WTC11 (cell line): ENCODE data around the gene JSRP1. TPM values are rescaled to one million over a fixed set of nuclear protein-coding genes. Genes with fewer than 3 reads are reported as not detected.

ENCODE experiments used
- ATAC-seq: fragments of 200-7000 bp; cut with Tn5 transposase; 2 replicates; pipeline ENCODE4 v1.10.0; 2021; ENCODE audit warnings: mild to moderate bottlenecking, moderate library complexity
- CTCF ChIA-PET: fragments of 300-600 bp; sonication (Branson Sonifier 250); formaldehyde crosslinking; loops from one replicate; lab custom pipeline; 2021; ENCODE audit warnings: antibody characterized with exemption; lab: Charles Lee
- POLR2A ChIA-PET: fragments of 350-600 bp; sonication (Branson Sonifier 250); formaldehyde crosslinking; loops from one replicate; lab custom pipeline; 2021; ENCODE audit warnings: antibody characterized with exemption; lab: Charles Lee
- DNase-seq: peaks from one replicate; pipeline ENCODE4 v3.0.0; 2021; ENCODE audit warnings: low spot score
- H3K27ac Mint-ChIP-seq: 2 replicates; pipeline ENCODE4 v1.8.0; 2021; ENCODE audit warnings: mixed read lengths
- H3K27me3 Mint-ChIP-seq: 2 replicates; pipeline ENCODE4 v1.8.0; 2021; ENCODE audit warnings: low read depth, mild to moderate bottlenecking, moderate library complexity, mixed read lengths
- H3K36me3 Mint-ChIP-seq: 2 replicates; pipeline ENCODE4 v1.8.0; 2021; ENCODE audit warnings: mixed read lengths
- H3K4me1 Mint-ChIP-seq: 2 replicates; pipeline ENCODE4 v1.8.0; 2022; ENCODE audit warnings: mixed read lengths
- H3K4me3 Mint-ChIP-seq: 2 replicates; pipeline ENCODE4 v1.8.0; 2021; ENCODE audit warnings: mild to moderate bottlenecking, moderate library complexity, mixed read lengths
- H3K9me3 Mint-ChIP-seq: 2 replicates; pipeline ENCODE4 v1.8.0; 2021; ENCODE audit warnings: mixed read lengths
- CREM ChIP-seq: sonication (generic); formaldehyde crosslinking; IDR thresholded peaks from 2 replicates; pipeline ENCODE4 v1.8.1; 2022; ENCODE audit warnings: mild to moderate bottlenecking, missing genetic modification reagents, moderate library complexity
- ELF4 ChIP-seq: sonication (generic); formaldehyde crosslinking; IDR thresholded peaks from 2 replicates; pipeline ENCODE4 v1.8.1; 2022; ENCODE audit warnings: low read depth, mild to moderate bottlenecking, moderate library complexity, missing genetic modification reagents
- ETV6 ChIP-seq: sonication (generic); formaldehyde crosslinking; IDR thresholded peaks from 2 replicates; pipeline ENCODE4 v1.8.1; 2022; ENCODE audit warnings: mild to moderate bottlenecking, missing genetic modification reagents
- GTF2I ChIP-seq: fragments of 250-450 bp; sonication (Bioruptor Pico); conservative IDR thresholded peaks from 2 replicates; pipeline ENCODE4 v1.4.0; 2021; ENCODE audit warnings: mild to moderate bottlenecking
- HMGA2 ChIP-seq: fragments of 250-450 bp; sonication (Bioruptor Pico); IDR thresholded peaks from 2 replicates; pipeline ENCODE4 v1.4.0; 2021; ENCODE audit warnings: mild to moderate bottlenecking, moderate library complexity
- IRF2 ChIP-seq: sonication (generic); formaldehyde crosslinking; IDR thresholded peaks from 2 replicates; pipeline ENCODE4 v1.8.0; 2022; ENCODE audit warnings: low read depth, missing genetic modification reagents, borderline replicate concordance
- MLX ChIP-seq: sonication (generic); formaldehyde crosslinking; IDR thresholded peaks from 2 replicates; pipeline ENCODE4 v1.8.1; 2023; ENCODE audit warnings: mild to moderate bottlenecking, missing genetic modification reagents, moderate library complexity
- MXD4 ChIP-seq: fragments of 250-450 bp; sonication (Bioruptor Pico); IDR thresholded peaks from 2 replicates; pipeline ENCODE4 v1.8.0; 2021; ENCODE audit warnings: mild to moderate bottlenecking, moderate library complexity, borderline replicate concordance
- TEAD1 ChIP-seq: sonication (generic); formaldehyde crosslinking; IDR thresholded peaks from 2 replicates; pipeline ENCODE4 v1.8.0; 2022; ENCODE audit warnings: mild to moderate bottlenecking, missing genetic modification reagents
- TP53 ChIP-seq: sonication (generic); formaldehyde crosslinking; IDR thresholded peaks from 2 replicates; pipeline ENCODE4 v1.8.1; 2023; ENCODE audit warnings: mild to moderate bottlenecking, missing genetic modification reagents
- USF2 ChIP-seq: sonication (generic); formaldehyde crosslinking; IDR thresholded peaks from 2 replicates; pipeline ENCODE4 v1.8.1; 2023; ENCODE audit warnings: mild to moderate bottlenecking, missing genetic modification reagents, moderate library complexity
- ZNF396 ChIP-seq: fragments of 250-450 bp; sonication (Bioruptor Pico); IDR thresholded peaks from 2 replicates; pipeline ENCODE4 v1.8.0; 2021; ENCODE audit warnings: mild to moderate bottlenecking, moderate library complexity, borderline replicate concordance
- ZNF425 ChIP-seq: fragments of 250-450 bp; sonication (Bioruptor Pico); conservative IDR thresholded peaks from 2 replicates; pipeline ENCODE4 v1.9.0; 2021; ENCODE audit warnings: mild to moderate bottlenecking
- total RNA-seq: library from RNA; stranded (reverse); gene quantifications from 3 replicates; pipeline ENCODE4 v1.2.3, GENCODE V29; 2021
- TF ChIP-seq, protein P1 (sequence below): fragments of 250-450 bp; sonication (Bioruptor Pico); IDR thresholded peaks from 2 replicates; pipeline ENCODE4 v1.9.0; 2021; ENCODE audit warnings: mild to moderate bottlenecking
- TF ChIP-seq, protein P2 (sequence below): sonication (generic); formaldehyde crosslinking; conservative IDR thresholded peaks from 2 replicates; pipeline ENCODE4 v1.8.1; 2023; ENCODE audit warnings: mild to moderate bottlenecking, low read depth, missing genetic modification reagents, moderate library complexity
- TF ChIP-seq, protein P3 (sequence below): fragments of 250-450 bp; sonication (Bioruptor Pico); IDR thresholded peaks from 2 replicates; pipeline ENCODE4 v2.1.2; 2022; ENCODE audit warnings: mild to moderate bottlenecking, moderate library complexity

JSRP1 gene
- total RNA-seq, 1 experiment from 2014 or later: 0.33 TPM

DNA sequence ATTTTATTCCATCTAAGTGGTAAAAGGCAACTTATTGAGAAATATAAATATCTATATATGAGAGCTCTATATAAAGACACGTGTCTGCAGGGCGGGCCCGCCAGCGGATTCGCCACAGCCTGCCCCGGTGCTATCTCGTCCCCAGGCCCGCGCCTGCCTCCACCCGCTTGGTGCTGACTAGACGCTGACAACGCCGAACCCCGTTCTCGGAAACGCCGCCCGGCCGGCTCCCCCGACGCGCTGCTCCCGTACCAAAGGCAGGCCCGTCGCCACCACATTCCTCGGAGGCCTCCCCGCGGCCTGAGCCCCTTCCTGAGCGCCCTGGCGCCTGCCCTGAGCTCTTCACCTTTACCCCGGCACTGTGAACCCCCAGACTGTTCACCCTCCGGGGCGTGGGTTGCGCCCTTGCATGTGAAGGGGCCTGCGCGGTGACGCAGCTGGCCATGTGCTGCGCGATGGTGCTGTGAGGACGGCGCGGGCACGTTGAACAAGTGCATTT is 26.1 kb downstream of the JSRP1 start:
- ATAC-seq: no peak
- TF ChIP-seq IRF2 (no peak), ZNF425 (no peak), USF2 (CRISPR knock-in tag) (no peak), ELF4 (CRISPR knock-in tag) (no peak), ETV6 (no peak), ZNF396 (CRISPR knock-in tag) (no peak)
- TF ChIP-seq, protein P1, sequence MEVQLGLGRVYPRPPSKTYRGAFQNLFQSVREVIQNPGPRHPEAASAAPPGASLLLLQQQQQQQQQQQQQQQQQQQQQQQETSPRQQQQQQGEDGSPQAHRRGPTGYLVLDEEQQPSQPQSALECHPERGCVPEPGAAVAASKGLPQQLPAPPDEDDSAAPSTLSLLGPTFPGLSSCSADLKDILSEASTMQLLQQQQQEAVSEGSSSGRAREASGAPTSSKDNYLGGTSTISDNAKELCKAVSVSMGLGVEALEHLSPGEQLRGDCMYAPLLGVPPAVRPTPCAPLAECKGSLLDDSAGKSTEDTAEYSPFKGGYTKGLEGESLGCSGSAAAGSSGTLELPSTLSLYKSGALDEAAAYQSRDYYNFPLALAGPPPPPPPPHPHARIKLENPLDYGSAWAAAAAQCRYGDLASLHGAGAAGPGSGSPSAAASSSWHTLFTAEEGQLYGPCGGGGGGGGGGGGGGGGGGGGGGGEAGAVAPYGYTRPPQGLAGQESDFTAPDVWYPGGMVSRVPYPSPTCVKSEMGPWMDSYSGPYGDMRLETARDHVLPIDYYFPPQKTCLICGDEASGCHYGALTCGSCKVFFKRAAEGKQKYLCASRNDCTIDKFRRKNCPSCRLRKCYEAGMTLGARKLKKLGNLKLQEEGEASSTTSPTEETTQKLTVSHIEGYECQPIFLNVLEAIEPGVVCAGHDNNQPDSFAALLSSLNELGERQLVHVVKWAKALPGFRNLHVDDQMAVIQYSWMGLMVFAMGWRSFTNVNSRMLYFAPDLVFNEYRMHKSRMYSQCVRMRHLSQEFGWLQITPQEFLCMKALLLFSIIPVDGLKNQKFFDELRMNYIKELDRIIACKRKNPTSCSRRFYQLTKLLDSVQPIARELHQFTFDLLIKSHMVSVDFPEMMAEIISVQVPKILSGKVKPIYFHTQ (CRISPR knock-in tag): no peak
- no peak overlapping the region for H3K4me3 Mint-ChIP-seq
- H3K4me1 Mint-ChIP-seq: peaks cover 2% of the 10 kb centered on the region; the same call in 1 of the 2 replicates
- CTCF ChIA-PET: interaction anchor here (2.6 to 2.8 kb wide), 2 partner anchors 31 to 74 kb away, joined by 7 to 18 read pairs; no protein-coding TSS in a partner anchor
- POLR2A ChIA-PET: interaction anchor here (0.6 to 1.1 kb wide), 2 partner anchors 82 to 94 kb away, joined by 3 read pairs; no protein-coding TSS in a partner anchor
- H3K27me3 Mint-ChIP-seq: no peaks in the 10 kb centered on the region
- H3K9me3 Mint-ChIP-seq: no peaks in the 10 kb centered on the region
- peak overlapping the region; percentile 47 for H3K27ac Mint-ChIP-seq
- DNase-seq: no peak
- peaks cover 16% of the 10 kb centered on the region for H3K36me3 Mint-ChIP-seq

DNA sequence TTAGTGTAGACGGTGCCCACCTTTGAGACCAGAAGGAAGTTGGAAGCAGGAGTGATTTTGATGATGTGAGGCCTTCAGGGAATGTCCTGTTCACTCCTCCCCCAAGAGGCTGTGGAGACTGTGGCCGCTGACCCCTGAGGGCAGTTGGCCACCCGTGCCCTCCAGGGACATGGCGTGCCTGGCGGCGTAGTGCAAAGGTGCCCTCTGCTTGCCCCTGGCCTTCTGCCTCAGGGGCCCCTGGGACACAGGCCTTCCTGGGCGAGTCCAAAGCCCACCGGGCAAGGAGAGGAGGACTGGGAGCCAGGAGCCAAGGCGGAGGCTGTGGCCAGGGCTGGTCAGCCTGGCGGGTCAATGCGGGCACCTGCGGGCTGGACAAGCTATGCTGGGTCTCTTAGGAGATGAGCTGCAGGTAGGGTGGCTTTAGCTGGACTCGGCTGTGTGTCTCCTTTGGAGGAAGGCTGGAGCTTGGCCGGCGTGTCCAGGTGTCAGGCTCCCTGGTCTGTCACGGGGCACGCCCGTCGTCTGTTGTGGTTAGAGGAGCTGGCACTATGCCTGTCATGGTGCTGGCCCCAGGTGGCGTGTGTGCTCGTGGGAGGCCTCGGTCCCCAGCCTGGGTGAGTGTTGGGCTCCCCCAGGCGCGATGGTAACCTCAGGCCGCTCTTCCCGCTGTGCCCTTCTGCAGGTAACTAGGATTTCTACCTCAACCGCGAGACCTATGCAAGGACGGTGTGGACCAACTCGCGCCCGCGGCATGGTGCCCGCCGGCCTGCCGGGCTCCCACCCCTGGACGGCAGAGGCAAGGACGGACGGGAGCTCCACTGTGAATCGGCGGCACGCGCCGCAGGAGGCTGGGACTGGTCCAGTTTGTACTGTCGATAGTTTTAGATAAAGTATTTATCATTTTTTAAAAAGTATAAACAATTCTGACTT is 26.8 kb downstream of the JSRP1 start:
- ChIA-PET CTCF (interaction anchor here (2.6 to 2.8 kb wide), 2 partner anchors 30 to 73 kb away, joined by 7 to 18 read pairs; no protein-coding TSS in a partner anchor), POLR2A (interaction anchor here (0.6 to 1.1 kb wide), 2 partner anchors 83 to 93 kb away, joined by 3 read pairs; no protein-coding TSS in a partner anchor)
- Mint-ChIP-seq H3K36me3 (peaks cover 23% of the 10 kb centered on the region), H3K4me1 (no peaks in the 10 kb centered on the region), H3K27ac (peak overlapping the region; percentile 90; the same call in 1 of the 2 replicates), H3K9me3 (no peaks in the 10 kb centered on the region), H3K4me3 (no peak overlapping the region), H3K27me3 (no peaks in the 10 kb centered on the region)
- TF ChIP-seq HMGA2 (CRISPR knock-in tag): no peak
- ATAC-seq: no peak
- no peak for DNase-seq

DNA sequence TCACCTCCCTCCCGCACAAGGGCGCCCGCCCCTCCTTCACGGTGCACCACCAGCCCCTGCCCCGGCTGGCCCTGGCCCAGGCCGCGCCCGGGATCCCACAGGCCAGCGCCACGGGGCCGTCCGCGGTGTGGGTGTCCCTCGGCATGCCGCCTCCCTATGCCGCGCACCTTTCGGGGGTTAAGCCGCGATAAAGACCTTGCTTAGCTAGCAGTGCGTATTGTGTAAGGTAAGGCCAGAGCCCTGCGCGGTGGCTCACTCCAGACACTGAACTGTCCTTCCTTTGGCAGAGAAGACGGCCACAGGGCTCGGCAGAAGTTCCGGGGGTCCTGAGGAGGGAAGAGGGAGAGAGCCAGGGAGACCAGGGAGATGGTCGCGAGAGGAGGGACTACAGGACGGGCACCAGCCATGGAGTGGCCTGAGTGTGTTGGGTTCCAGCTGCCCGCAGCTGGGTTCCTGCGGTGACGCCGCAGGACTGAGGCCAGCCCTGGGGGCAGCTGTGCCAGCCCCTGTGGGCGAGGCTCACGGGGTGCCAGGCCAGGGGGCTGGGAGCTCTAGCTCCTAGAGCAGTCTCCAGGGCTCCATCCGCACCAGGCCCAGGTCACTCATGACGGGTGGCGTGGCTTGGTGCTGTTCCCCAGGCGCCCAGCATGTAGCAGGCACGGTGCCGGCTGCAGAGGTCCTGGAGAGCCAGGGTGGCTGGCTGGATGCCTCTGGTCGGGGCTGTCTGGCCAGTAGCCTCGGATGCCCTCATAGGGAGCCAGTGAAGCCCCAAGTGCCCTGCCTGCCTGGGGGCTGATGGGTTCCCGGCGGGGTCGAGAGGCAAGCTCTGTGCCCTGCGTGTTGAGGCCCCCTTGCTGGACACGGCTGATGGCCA is 27.8 kb downstream of the JSRP1 start:
- no peak for ATAC-seq
- Mint-ChIP-seq H3K4me1 (no peaks in the 10 kb centered on the region), H3K9me3 (no peaks in the 10 kb centered on the region), H3K27me3 (no peaks in the 10 kb centered on the region), H3K36me3 (peaks cover 28% of the 10 kb centered on the region), H3K27ac (peak overlapping the region; percentile 90; the same call in 1 of the 2 replicates), H3K4me3 (no peak overlapping the region)
- DNase-seq: no peak
- POLR2A ChIA-PET: no interaction called here
- CTCF ChIA-PET: interaction anchor here (2.6 to 2.8 kb wide), 2 partner anchors 29 to 72 kb away, joined by 7 to 18 read pairs; no protein-coding TSS in a partner anchor
- TF ChIP-seq TP53 (CRISPR knock-in tag): no peak
- no peak for TF ChIP-seq MLX (CRISPR knock-in tag)
- no peak for TF ChIP-seq IRF2
- TF ChIP-seq, protein P2, sequence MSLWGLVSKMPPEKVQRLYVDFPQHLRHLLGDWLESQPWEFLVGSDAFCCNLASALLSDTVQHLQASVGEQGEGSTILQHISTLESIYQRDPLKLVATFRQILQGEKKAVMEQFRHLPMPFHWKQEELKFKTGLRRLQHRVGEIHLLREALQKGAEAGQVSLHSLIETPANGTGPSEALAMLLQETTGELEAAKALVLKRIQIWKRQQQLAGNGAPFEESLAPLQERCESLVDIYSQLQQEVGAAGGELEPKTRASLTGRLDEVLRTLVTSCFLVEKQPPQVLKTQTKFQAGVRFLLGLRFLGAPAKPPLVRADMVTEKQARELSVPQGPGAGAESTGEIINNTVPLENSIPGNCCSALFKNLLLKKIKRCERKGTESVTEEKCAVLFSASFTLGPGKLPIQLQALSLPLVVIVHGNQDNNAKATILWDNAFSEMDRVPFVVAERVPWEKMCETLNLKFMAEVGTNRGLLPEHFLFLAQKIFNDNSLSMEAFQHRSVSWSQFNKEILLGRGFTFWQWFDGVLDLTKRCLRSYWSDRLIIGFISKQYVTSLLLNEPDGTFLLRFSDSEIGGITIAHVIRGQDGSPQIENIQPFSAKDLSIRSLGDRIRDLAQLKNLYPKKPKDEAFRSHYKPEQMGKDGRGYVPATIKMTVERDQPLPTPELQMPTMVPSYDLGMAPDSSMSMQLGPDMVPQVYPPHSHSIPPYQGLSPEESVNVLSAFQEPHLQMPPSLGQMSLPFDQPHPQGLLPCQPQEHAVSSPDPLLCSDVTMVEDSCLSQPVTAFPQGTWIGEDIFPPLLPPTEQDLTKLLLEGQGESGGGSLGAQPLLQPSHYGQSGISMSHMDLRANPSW (CRISPR knock-in tag): no peak
- no peak for TF ChIP-seq TEAD1
- TF ChIP-seq GTF2I (CRISPR knock-in tag): no peak
- TF ChIP-seq, protein P3, sequence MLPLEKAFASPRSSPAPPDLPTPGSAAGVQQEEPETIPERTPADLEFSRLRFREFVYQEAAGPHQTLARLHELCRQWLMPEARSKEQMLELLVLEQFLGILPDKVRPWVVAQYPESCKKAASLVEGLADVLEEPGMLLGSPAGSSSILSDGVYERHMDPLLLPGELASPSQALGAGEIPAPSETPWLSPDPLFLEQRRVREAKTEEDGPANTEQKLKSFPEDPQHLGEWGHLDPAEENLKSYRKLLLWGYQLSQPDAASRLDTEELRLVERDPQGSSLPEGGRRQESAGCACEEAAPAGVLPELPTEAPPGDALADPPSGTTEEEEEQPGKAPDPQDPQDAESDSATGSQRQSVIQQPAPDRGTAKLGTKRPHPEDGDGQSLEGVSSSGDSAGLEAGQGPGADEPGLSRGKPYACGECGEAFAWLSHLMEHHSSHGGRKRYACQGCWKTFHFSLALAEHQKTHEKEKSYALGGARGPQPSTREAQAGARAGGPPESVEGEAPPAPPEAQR (CRISPR knock-in tag): no peak
- TF ChIP-seq CREM (CRISPR knock-in tag): no peak
- no peak for TF ChIP-seq MXD4
- TF ChIP-seq ETV6: no peak
